GM18498 (cell line): ENCODE measurements around the gene DRAP1.
"Not testable (repeated sequence)": the region's sequence is repeated elsewhere in the genome, so short reads cannot be mapped to it uniquely, and the experiment has no call there.

ENCODE experiments used
- ATAC-seq: cut with Tn5 transposase; IDR thresholded peaks from one replicate; pipeline ENCODE4 v1.9.1; 2021; ENCODE audit warnings: mild to moderate bottlenecking, moderate library complexity; ENCODE audit not compliant: unreplicated experiment

DRAP1 gene

GRCh38 chr11:65931773-65932557, 12.7 kb downstream of the DRAP1 start:
- no peak for ATAC-seq

GRCh38 chr11:65932558-65932919, 13.3 kb downstream of the DRAP1 start:
- ATAC-seq = no peak

- ATAC-seq = no peak
These were observed 14.8 kb downstream of the DRAP1 start for GRCh38 chr11:65934014-65934413.

DNA sequence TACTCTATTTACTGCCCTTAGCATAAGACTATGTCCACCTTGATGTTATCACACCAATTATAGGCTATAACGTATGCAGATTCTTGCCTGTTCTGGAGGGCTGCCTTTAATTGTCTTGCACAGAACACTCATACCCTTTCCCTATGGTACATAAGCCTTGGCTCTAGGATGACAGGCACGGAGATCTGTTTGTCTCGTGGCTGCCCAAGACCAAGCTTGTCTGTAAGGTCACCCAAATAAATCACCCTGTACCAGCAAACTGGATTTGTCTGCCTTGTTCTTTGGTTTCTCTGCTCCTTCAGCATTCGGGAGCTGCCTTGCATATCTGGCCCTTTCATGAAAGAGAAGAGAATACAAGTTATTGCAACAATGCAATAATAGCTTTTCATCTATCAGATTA, 18.5 kb downstream of the DRAP1 start:
- ATAC-seq = no peak

- ATAC-seq = no peak
These were observed 22.6 kb downstream of the DRAP1 start for GRCh38 chr11:65941720-65942310.

- ATAC-seq = no peak
These were observed 23.3 kb downstream of the DRAP1 start for GRCh38 chr11:65942531-65942930.

- no peak for ATAC-seq
These were observed 25.0 kb downstream of the DRAP1 start for GRCh38 chr11:65944191-65944590.

GRCh38 chr11:65944767-65945166, 25.5 kb downstream of the DRAP1 start:
- ATAC-seq = no peak

DNA sequence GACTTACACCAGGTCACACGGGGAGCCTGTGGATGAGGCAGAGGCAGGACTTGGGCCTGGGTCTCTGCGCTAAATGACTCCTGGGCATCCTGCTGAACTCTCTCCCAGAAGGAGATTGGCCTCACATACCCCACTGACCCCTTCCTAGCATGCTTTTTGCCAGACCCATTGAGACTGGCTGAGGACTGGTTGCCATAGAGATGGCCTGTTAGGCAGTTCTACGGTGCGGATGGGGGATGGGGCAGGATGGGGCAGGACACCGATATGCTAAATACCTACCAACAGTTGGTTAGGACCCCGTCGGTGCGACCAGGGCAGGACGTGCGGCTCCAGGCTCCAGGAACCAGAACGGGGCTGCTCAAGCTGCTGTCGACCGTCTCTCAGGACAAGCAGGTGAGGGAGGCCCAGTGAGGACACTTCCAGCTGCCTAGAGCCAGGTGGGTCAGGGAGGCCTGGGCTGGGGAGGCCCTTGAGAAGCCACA, 26.2 kb downstream of the DRAP1 start, which contains the start of gene TSGA10IP:
Gene TSGA10IP, plus strand, starts transcription at position 51 of the 482 bp plus-strand sequence. Its CDS starts 196 bp downstream, at position 247.
- ATAC-seq = no peak

- no peak for ATAC-seq
These were observed 26.8 kb downstream of the DRAP1 start for GRCh38 chr11:65945941-65946558.

DNA sequence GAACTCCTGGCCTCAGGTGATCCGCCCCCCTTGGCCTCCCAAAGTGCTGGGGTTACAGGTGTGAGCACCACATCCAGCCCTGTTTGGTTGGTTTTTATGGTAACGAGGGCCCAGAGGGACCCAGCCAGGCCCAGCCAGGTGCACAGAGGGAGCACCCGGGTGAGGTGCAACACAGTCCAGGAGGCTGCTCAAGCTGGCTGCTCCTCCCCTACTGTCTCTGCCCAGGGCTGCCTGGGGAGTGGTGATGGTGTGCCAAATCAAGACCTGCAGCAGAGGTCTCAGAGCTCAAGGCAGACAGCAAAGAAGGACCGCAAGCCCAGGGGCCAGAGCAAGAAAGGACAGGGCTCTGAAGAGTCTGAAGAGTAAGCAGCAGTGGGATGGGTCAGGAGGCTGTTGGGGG, 27.4 kb downstream of the DRAP1 start:
- ATAC-seq = no peak

DNA sequence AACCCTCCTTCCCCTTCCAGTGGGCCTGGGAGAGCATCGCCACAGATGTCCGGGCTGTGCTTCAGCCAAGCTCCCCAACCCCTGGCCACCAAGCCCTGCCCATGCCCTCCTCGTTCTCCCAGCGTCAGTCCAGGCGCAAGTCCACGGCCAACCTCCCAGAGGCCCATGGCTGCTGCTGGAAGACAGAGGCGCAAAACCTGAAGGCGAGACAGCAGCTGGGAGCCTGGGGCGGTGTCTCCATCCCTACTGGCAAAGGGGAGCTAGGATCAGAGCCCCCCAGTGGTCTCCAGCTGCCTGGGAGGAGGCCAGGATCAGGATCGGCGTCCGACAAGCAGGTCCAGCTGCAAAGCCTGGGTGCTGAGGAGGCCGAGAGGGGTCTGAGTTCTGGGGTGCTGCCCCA, 27.9 kb downstream of the DRAP1 start:
- ATAC-seq = no peak

- ATAC-seq = no peak
These were observed 28.4 kb downstream of the DRAP1 start for GRCh38 chr11:65947603-65948125.

GRCh38 chr11:65950711-65951110, 31.5 kb downstream of the DRAP1 start:
- not testable (repeated sequence) for ATAC-seq

DNA sequence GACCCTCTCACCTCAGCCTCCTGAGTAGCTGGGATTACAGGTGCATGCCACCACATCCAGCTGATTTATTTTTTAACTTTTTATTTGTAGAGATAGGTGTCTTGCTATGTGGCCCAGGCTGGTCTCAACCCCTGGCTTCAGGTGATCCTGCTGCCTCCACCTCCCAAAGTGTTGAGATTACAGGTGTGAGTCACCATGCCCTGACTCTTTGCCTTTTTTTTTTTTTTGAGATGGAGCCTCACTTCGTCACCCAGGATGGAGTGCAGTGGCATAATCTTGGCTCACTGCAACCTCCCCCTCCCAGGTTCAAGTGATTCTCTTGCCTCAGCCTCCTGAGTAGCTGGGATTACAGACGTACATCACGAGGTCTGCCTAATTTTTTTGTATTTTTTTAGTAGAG, 32.4 kb downstream of the DRAP1 start:
- ATAC-seq = not testable (repeated sequence)

DNA sequence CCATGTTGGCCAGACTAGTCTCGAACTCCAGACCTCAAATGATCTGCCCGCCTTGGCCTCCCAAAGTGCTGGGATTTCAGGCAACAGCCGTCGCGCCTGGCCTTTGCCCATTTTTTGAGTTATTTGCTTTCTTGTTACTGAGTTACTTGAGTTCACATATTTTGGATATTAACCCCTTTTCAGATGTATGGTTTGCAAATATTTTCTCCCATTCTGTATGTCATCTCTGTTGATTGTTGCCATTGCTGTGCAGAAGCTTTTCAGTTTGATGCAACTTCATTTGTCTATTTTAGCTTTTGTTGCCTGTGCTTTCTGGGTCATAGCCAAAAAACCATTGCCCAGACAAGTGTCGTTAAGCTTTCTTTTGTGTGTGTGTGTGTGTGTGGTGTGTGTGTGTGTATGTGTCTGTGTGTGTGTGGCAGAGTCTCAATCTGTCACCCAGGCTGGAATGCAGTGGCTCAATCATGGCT, 32.9 kb downstream of the DRAP1 start:
- ATAC-seq = no peak

DNA sequence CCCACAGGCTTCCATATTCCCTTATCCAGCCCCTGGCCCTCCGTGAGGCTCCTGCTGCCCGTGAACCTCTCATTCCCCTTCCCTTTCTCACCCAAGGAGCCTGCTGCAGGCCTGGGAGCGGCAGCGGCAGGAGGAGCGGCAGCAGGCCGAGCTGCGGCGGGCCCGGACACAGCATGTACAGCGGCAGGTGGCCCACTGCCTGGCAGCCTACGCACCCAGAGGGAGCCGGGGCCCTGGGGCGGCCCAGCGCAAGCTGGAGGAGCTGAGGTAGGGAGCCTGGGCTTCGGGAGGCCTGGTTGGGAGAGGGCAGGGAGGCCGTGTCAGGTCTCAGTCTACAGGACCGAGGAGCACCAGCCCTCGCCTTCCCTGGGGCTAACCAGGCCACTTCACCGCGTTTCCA, 34.2 kb downstream of the DRAP1 start:
- ATAC-seq = no peak

DNA sequence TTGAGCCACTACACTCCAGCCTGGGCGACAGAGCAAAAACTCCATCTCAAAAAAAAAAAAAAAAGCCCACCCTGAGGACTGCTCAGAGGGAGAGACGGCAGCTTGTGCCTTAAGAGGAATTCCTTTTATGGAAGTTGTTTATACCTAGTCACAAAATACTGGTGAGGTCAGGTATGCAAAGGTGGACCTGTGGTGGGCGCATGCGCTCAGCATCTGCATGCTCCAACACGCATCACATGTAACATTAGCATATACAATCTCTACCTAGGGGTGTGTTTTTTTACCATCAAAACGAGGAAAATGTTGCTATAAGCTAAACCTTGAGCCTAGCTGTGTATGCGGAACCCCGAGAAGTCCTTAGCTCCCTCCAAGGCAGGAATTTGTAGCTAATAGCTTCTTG, 35.5 kb downstream of the DRAP1 start:
- no peak for ATAC-seq

DNA sequence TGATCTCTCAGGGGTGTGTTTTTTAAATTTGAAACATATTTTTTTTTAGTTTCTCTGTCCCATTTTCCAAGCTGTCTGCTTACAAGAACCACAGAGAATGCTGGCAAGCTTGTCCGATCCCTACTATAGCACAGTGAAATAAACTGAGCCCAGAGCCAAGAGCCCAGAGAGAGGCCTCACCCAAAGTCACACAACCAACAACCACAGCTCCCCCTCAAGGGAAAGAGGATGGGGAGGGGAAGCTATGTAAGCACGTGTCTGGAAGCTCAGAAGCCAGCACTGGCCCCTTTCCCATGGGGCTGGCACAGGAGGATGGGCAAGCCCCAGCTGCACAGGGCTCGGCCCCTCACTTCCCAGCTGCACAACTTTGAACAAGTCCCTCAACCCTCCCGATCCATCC, 39.1 kb downstream of the DRAP1 start:
- ATAC-seq = no peak

GRCh38 chr11:65958774-65959420, 39.7 kb downstream of the DRAP1 start:
- no peak for ATAC-seq

GRCh38 chr11:65960824-65961266, 41.6 kb downstream of the DRAP1 start:
- no peak for ATAC-seq
